ENCODE results near the gene KCNQ4.

KCNQ4 gene

GRCh38 chr1:40783001-40783905 is at the start of gene KCNQ4:
Gene KCNQ4, plus strand, starts transcription at chr1:40783787. Its CDS starts 307 bp downstream, at chr1:40784094.
- DNase-seq (ENCODE audit: low read depth): no peak

DNA sequence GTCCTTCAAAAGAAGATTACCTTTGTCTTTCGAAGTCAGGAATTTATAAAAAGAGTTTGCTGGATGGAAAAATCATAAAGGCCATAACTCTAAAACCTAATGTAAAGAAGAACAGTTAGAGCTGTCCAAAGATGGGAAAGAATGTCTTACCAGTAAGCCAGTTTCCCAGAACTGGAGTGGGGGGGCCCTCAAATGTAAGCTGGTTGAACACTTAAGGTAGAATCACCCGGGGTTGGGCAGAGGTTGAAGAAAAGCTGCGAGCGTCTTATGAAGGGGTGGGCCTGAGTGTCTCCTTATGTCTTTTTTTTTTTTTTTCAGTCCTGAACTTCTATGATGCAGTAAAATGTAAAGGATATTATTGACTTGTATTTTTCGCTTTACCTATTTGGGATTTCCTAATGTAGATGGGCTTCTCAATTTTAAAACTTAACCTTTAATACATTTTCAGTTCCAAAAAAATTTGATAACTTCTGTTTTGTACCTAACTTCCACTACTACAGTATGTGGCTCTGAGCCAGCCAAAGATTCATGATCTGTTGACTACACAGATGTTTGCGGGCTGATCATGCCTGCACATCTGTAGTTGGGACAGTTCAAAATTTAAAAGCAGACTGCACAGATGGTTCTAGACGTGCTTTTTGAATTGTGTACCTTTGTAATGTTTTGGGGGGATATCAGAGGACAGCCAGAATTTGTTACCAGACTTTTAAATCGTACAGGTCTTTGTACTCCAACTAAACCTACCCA is 48.5 kb upstream of the KCNQ4 start:
- no peak for DNase-seq (ENCODE audit: low read depth)

DNA sequence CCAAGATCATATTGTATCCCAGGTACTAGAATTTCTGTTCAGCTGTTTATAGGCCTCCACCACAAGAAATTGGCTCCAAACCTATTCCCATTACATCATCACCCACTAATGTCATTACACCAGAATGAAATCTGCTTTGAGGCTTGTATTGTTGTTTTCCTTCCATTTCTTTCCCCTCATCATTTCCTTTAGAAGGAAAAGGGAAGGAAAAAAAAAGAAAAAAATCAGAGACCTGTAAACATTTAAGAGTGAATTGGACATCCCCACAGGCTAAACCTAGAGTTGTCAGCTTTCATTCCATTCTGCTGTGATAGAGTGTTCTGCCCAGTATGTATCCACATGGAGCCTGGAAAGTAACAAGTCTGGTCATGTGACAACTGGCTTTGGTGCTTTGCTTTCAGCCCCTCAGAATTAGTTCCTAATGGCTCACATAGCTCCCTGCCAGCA is 47.5 kb upstream of the KCNQ4 start:
- DNase-seq (ENCODE audit: low read depth): no peak

DNA sequence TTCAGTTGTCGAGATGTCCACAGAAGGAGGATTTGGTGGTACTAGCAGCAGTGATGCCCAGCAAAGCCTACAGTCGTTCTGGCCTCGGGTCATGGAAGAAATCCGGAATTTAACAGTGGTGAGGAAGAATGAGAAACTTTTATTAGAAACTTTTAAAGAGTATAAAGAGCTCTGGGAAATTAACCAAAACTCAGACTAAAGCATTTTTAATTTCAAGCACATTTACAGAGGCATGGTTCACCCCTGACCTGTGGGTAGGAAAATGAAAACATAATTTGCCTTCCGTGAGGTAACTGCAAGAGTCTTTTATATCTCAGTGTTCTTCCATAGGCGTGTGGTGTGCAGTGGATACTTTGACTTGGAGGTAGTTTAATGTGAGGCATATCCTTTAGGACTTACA is 44.8 kb upstream of the KCNQ4 start:
- no peak for DNase-seq (ENCODE audit: low read depth)

GRCh38 chr1:40739455-40740008 is 44.1 kb upstream of the KCNQ4 start:
- DNase-seq (ENCODE audit: low read depth): no peak

- DNase-seq (ENCODE audit: low read depth): no peak
Observed at GRCh38 chr1:40740039-40740996, 43.3 kb upstream of the KCNQ4 start.

- no peak for DNase-seq (ENCODE audit: low read depth)
Observed at GRCh38 chr1:40740997-40741736, 42.4 kb upstream of the KCNQ4 start.

- DNase-seq (ENCODE audit: low read depth): no peak
Observed at GRCh38 chr1:40742363-40743061, 41.1 kb upstream of the KCNQ4 start.

DNA sequence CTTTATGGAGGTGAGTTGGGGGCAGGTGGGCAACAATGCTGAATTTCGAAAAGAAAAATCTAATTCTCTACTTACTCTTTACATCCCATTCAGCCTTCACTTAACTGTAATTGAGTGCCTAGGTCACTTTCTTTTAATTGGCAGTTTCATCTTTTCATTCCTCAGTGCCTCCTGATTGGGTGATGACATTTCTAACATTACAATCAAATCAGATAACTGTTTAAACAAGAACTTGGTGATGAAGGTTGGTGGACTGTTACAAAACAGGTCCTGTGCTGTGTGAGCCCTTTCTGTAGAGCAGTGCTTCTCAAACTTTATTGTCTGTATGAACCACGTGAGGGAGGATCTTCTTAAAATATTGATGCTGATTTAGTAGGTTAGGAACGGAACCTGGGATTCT is 40.1 kb upstream of the KCNQ4 start:
- DNase-seq (ENCODE audit: low read depth): no peak

GRCh38 chr1:40743860-40744259 is 39.7 kb upstream of the KCNQ4 start:
- DNase-seq (ENCODE audit: low read depth): no peak

DNA sequence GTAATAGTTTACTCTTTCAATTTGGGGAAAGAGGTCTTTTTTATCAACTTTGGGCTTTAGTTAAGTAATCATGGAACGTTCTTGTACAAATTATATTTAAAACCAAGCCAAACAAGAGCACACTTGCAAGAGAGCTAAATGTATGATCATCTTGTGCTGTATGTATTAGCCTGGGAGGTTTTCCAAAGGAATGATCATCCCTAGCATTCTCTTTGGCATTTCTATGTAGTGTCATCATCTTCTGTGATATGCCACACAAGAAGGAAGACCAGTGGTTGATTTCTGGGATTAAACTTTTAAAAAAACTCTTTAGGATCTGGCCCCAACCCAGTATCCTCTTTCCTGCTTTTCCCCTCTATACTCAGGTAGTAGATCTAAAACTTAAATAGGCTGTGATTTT is 38.4 kb upstream of the KCNQ4 start:
- no peak for DNase-seq (ENCODE audit: low read depth)

DNA sequence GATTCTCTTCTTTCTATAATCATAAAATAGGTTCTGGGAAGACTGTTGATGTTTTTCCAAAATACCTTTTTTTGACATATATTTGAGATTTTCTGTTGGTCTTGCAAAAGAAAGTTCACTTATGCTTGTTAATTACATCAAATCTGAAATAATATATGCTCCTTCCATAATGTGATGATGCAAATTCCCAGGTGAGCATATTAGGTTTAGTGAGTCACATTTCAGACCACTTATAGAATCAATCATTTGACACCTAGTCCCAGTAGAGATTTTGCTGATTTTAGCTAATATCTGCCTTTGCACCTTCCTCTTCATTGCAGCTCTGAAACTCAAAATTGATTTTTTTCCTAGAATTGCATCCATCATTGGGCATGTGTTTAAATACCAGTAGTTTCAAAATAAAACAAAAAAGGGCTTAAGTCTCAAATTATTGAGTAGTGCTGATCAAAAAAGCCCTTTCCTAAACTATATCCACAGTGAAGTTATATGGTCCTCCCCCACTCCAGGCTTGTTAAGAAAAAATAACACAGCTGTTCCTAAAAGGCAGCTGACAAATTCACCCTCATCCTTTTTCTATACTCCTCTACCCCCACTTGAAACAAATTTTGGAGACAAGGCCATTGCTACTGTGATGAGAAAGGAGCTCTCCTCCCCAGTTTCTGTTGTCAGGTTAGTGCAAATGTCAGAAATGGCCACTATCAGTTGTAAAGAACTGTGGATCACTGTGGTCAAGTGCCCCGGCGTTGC is 37.1 kb upstream of the KCNQ4 start:
- no peak for DNase-seq (ENCODE audit: low read depth)

DNA sequence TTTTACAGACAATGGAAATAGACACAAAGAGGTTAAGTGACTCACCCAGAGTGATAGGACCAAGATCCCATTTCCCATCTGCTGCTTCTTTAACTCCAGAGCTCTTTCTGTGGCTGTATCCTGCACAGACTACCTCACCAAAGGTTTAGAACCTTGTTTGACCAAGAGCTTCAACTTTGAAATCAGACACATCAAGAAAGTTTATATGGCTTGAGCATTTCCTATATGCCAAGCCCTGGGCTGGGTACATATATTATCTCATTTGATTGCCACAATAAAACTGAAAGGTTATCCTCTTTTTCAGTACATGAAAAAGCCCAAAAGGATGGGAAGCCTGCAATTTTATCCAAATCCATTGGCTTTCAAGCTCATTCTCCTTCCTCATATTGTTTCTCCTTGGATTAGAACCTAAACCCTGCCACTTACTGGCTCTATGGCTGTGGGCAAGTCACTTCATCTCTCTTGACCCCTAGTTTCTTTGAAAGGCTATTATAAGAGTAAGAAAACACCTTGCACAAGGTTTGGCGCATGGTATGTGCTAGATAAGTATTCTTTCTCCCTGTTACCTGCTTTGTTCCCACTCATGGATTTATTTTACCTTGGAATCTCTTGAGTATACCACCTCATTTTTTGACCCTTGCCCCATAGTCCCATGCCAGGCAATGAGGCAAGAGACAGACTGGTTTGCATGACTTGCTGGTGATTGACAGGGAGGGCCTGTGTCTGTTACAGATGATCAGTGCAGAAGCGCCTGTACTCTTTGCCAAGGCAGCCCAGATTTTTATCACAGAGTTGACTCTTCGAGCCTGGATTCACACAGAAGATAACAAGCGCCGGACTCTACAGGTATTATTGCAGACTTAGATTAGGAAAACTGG is 34.5 kb upstream of the KCNQ4 start:
- no peak for DNase-seq (ENCODE audit: low read depth)

- no peak for DNase-seq (ENCODE audit: low read depth)
Observed at GRCh38 chr1:40749817-40750216, 33.8 kb upstream of the KCNQ4 start.

GRCh38 chr1:40750451-40750908 is 33.1 kb upstream of the KCNQ4 start:
- DNase-seq (ENCODE audit: low read depth): no peak

DNA sequence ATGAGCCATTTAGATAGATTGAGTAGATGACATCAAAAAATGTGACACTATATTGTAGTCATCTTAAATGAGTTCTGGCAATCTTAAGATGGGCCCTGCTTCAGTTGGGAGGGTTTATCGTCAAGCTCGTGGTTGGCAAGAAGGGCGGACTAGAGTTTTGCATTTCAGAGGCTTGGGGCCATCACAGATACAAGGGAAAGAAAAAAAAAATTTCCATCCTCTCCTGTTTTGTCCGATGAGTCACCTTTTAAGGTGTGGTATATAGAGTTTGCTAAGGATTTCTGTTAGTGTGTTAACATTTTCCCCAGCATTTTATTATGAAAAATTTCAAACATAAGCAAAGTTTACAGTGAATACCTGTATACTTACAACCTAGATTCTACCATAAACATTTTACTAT is 31.8 kb upstream of the KCNQ4 start:
- DNase-seq (ENCODE audit: low read depth): no peak

GRCh38 chr1:40753142-40753882 is 30.3 kb upstream of the KCNQ4 start:
- DNase-seq (ENCODE audit: low read depth): no peak

- DNase-seq (ENCODE audit: low read depth): no peak
Observed at GRCh38 chr1:40754201-40754600, 29.4 kb upstream of the KCNQ4 start.
